ENCODE data around the gene ADAMTS2.

ADAMTS2 gene

DNA sequence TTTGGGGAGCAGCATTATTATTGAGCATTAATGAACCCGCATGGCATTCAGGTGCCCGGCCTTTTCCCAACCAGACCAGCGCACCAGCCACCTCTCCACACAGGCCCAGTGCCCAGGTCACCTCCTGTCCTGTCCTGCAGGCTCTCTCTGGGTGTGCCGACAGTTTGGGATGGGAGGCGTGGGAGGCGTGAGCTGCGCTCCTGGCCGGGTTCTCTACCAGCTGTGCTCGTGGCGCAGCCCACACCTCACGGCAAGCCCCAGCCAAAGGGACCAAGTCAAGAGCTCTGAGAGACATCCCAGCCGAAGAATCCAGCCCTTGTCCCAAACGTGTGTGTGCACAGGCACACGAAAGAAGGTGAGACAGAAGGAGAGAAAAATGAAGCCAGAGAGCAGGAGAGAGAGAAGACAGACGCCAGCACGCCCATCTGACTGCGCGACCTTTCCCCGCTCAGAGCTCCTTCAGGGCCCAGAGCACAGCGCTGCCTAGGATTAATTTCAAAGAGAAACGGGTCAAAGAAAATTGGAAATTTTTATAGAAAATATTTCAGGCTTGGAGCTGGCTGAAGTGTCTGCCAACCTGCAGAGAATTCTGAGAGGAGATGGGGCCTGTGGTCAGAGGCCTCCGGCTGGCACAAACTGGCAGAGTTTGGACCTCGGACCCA, 81.7 kb downstream of the ADAMTS2 start:
- DNase-seq = no peak

DNA sequence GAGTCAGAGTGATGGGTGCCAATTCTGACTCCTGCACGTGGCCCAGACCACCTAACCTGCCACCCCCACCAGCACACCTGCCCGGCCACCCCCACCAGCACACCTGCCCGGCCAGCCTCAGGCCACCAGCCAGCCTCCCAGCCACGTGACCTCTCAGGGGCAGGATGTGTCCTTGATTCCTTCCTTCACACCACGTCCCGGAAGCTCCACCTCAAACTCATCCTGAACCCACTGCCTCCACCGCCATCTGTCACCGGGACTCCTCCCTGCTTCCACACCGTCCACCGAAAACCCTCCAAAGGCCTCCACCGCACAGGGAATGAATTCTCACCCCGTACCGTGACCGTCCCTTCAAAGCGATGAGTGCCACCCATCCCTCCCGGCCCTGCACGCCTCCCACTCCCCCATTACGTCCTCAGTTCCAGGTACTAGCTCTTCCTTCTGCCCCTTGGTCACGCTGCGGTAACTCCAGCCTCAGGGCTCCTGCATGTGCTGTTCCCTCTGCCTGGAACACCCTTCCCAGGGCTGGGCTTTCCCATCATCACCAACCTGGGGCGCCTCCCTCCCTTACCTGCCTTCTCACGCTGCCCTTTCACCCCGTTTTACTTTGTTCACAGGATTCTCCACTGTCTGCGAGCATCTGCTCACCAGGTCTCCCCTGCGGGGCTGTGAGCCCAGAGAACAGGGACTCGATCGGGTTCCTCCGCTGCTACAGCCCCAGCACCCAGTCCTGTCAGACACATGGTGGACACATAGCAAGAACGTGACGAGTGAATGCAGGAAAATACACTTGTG, 82.9 kb downstream of the ADAMTS2 start:
- no peak for DNase-seq

DNA sequence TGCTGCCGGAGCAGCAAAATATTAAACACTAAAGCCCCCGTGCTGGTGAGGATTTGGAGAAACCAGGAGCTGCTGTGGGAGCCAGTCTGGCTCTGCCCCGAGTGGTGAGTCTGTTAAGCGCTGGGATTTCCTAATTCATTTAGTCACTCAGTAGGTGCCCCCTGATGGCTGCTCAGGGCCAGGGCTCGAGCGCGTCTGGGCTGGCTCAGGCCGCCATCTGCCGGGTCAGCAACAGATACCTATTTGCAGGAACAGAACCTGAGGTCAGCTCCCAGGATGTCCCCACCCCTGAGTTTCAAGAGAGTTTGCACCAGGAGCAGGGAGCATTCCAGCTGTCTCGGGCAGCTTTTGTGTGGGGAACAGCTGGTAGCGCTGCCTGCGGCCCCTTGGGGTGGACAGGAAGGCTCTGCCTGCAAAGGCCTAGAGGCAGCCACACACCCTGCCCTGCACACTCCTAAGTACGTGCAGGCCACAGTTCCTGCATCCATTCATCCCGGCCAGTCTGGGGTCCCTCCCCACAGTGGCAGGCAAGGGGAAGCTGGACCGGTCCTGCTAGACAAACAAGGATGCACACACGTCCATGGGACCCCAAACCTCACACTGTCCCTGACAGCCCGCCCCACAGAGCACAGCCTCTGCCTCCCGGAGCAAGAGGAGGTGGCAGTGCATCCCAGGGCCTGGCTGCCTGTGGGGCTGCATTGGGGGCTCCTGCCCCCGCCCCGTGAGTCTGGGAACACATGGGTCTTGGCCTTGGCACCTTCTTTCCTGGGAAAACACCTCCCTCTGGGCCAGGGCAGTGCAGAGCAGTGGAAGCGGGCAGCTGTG, 83.7 kb downstream of the ADAMTS2 start:
- peak; percentile 16 for DNase-seq

DNA sequence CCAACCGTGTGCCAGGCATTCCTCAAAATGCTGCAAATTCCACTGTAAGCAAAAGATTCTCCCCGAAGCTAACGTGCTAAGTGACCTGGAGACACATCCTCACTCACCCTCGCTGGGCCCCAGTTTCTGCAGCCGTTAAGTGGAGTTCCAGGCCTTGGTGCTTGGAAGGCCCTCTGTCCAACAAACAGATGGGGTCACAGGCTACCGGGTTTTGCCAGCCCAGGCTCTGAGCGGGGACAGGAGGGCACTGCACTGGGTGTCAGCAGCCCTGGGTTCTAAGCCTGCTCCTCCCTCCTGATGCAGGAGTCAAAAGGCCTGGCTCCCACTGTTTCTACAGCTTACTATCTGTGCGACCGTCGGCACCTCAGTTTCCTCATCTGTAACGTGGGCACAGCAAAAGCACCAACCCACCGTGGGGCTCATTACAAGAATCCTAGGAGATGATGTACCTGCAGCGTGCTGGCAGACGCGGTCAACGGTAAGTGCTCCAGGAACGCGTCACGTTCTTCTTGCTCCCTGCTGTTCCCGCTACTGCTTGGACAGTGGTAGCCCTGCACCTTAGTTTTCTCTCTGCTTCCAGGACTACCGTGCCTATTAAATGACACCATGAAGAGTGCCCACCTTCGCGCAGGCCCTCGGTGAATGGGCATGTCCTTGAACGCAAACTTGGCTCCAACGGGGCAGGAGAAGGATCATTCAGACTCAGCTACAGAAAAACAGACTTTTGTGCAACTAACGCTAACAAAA, 84.8 kb downstream of the ADAMTS2 start:
- no peak for DNase-seq

DNA sequence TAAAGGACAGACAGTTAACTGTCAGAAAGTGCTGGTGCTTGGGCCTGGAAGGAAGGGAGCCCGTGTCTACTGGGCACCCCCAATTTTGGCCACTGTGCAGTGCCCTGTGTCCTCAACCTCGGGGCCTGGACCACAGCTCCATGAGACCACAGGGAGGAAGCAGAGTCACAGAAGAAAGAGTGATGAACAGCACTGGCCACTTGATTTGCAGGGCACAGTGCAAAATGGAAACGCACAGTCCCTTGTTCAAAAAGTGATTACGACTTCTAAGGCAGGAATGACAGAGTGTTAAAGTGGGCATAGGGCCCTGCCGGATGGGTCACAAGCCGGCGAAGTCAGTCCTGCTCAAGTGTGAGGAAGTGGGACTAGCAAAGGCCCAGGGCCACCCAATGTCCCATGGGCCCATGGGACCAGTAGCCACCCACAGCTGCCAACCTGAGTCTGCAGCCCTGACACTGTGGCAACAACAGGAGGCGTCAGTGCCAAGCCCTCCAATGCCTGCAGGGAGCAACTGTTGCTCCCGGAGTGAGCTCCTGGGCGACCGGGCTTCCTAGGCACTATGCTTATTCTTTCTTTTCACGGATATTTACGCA, 85.4 kb downstream of the ADAMTS2 start:
- no peak for DNase-seq

DNA sequence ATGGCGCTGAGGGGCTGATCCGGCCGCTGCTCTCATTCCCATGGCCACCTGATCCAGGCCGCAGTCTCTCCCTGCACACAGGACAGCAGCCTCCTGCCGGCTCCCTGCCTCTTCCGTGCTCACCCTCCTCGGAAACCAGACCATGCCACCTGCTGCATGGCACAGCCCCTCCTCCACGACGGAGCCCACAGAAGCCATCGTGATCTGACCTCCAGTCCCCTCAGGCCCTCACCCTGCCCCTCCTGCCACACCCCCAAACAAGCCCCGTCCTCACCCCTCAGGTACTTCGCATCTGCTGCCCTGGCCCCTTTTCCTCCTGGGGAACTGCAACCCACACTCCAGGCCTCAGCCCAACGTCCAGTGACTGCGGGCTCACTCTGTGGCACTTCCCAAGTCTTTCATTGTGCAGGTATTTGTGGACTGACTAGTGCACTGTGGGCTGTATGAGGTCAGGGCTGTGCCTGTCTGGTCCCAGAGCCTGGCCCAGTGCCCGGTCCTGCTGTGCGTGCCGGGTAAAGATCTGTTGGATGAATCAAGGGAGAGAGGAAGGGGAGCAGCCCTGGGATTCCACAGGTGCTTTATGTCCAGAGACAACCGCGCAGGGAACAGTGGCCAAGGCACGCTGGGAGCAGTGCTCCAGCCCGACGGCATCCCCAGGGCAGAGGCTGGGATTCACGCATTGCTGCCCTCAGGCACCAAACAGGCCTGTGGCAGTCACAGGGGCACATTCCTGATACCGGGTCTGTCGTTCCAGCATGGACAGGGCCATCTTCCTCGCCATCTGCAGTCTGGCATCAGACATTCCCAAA, 86.1 kb downstream of the ADAMTS2 start:
- DNase-seq = peak; percentile 6

DNA sequence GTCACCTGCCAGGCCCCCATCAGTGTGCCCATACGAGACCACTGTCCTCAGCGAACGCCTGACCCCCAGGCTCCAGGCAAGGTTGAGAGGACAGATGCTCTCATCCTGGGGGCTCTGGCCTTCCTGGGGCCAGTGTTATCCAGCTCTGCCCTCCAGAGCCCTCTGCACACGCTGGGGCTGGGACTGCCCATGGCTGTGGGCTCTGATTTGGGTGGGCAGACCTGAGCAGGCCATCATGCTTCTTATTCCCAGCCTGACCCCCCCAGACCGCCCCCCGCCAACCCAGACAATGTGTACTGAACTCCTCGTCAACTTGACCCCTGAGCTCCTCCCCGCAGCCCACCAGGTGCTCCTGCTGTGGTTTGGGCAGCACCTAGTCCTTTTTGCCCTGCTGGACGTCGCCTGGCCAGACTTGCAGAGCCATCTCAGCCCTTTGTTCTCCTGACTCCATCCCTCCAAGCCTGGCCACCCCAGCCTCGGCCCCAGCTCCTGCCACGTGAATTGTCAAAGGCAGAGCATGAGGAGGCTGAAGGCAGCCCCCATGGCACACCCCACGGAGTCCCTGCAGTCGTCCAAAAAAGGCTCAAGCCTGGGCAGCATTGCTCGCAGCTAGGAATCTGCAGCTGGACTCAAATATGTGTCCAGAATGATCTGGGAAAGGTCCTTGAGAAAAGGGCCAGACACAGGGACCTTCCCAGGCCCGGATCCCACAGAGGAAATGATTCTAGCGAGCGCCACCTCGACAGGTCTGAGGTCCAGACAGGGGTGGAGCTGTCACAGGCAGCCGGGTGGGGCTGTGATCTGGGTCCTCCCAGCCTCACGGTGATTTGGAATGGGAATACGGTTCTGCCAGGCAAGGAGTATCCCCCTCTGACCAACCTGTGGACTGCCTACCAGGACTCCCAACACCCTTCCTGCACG, 87.0 kb downstream of the ADAMTS2 start:
- no peak for DNase-seq

DNA sequence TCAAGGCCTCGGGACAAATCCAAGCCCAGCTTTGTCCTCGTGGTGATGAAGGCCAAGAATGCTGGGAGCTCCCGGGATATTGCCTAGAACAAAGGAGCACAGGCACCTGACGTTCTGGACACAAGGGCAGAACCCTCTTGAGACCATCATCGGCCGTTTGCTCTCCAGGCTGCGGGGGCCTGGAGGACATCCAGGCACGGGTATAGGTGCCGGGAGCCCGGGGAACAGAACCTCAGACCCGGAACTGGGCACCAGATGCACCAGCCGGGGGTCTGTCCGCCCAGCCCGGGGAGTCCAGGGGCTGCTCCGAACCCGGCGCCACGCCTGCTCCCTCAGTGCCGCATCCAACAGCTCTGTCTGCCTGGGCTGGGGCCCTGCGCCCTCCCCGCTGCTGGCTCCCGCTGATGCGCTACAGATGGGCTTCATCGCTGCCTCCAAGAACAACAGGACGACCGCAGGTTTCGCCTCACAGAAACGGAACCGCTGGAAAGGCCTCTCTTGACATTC, 88.0 kb downstream of the ADAMTS2 start:
- no peak for DNase-seq

DNA sequence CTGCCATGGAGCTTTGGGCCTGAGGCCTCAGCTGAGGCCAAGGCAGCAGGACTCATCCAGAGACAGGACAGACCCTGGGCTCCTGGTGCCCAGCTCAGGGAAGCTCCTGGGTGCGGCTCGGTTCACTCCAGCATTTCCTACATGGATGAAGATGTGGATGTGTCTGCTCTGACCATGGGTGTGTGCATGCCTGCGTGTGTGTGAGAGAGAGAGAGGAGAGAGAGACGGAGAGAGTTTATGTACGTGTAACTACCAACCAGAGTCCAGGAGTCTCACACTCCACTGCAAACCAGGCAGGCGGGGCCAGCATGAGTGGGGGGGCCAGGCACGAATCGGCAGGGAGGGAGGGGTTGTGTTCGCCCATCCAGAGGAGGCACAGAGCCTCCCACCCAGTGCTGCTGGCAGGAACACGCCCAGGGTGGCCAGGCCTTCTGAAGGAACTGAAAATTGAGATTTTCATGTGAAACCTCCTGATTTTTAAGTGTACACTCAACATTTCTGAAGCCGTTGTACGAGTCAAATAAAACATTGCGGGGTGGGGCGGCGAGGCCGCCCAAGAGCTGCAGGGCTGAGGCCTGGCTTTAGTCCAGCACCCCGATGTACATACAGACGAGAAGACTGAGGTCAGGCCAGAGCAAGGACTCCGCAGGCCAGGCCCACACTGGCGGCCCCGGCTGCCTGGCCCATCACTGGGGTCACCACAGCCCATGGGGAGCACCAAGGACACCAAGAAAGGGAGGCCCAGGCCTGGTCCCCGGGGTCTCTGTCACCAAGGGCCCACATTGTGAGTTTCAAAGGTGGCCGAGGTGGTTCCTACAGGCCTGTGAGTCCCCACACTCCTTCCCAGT, 88.7 kb downstream of the ADAMTS2 start:
- DNase-seq = no peak

DNA sequence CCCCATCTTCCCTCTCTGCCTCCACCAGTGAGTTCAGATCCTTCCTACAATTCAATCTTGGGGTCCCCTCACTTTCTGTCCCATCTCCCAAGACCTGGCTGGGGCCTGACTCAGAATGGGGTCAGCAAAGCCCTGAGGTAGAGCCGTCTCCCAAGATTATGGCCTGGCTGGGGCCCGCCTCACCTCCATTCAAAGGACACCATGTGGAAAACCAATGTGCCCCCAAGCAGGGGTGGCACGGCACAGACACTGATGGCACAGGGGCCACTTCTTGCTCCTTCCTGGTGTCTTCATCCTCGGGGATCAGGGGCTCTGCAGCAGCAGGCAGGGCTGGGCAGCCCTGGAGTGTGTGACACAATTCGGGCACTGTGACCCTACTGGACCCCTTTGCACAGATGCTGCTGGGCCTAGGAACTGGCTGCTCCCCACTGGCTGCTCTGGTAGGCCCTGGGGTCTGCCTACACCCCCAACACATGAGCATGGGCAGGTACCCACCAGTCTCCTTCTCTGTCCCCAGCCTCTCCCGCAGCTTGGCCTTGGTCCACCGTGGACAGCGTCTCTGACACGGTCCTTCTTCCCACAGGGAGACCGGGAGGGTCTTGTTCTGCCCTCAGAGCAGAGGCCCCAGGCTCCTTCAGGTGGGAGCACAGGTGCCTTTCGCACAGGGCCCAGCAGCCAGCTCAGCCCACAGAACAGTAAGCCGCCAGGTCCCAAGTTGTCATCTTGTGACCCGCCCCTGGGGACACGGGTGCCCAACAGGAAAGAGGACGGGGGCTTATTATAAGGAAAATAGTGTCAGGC, 89.5 kb downstream of the ADAMTS2 start:
- DNase-seq = no peak

DNA sequence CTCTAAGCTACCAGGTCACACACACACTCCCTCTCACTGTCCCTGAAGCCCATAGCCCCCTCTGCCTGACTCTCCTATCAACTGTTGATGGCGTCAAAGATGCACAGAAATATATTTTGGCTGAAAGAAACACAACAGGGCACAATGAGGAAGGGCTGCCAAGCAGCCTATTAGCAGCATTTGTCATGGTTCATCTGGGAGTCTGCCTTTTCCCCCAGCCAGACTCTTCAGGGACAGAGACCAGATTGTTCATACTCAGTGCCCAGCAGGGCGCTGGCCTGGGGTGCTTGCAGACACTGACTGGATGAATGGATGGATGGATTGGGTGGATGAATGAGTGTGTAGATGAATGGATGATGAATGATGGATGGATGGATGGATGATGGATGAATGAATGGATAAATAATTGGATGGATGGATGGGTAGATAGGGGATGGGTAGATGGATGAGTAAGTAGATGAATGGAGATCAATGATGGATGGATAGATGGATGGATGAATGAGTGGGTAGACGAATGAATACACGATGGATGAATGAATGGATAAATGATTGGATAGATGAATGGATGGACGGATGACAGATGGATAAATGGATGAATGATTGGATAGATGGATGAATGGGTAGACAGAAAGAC, 90.5 kb downstream of the ADAMTS2 start:
- DNase-seq = no peak

DNA sequence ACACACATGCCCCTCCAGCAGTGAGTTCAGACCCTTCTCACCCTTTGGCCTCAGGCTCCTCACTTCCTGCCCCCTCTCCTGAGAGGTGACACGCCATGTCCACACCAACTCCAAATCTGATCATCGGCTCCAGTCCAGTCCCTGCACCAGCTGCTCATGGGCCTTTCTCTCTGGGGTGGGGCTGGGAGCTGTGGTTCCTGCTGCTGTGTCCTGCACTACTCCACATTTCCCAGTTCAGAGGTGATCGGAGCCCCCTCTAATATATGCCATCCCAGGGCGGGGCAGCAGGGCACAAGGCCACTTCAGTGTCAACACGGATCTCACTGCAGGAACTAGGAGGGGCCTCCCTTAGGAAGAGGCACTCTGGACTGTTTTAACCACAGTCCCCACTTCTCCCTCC, 91.5 kb downstream of the ADAMTS2 start:
- DNase-seq = no peak

DNA sequence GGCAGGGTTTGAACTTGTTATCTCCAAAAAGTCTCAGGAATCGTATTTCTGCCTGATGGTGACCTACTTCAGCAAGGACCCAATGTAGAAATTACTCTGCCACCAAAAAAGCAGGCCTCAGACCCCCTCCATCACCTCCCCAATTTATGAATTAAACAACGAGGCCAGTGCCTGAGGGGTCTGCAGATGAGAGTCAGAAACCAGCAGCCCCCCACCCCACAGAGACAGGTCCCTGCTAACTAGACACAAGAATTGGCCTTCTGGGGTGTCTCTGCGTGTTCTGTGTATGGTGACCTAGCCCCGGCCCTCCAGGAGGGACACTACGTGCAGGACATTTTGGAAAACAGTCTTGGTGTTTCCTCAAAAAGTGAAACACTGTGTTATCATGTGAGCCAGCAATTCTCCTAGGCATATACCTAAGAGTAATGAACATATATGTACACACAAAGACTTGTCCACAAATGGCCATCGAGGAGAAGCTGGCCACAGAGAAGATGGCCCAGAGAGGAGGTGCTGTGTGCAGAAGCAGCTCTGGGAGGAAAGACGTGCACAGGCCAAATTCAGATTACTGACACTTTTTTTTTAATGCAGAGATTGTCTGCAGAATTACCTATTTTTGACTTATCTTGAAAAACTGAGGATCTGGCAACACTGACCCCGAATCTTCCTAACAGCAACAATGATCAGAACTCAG, 93.8 kb downstream of the ADAMTS2 start:
- DNase-seq = no peak

DNA sequence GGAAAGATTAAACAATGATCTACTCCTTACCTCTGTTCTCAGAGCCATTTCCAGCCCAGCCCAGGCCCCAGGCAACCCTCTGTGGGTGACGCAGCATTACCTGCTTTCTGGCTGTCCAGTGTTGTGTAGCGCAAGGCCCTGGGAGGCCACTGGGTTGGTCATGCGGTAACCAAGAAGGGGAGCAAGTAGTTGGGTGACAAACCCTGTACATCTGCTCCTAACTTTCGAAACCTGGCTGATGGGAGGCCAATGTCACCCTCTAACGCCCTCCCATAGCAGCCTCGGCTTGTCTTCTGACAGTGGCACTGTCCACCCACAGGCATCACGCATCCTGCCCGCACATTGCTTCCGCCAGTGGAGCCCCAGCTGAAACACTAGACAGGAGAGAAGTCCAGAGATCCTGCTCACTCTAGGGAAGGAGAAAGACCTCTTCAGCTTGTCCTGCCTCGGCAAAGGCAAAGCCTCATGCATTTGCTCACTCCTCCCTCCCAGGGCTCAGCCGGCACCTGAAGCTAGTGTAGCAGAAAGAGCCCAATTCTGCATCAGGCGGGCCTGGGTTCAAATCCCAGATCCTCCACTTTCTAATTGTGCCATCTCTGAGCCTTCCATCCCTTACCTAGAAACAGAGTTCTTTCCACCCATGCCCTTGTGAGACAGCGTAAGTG, 94.6 kb downstream of the ADAMTS2 start:
- no peak for DNase-seq

DNA sequence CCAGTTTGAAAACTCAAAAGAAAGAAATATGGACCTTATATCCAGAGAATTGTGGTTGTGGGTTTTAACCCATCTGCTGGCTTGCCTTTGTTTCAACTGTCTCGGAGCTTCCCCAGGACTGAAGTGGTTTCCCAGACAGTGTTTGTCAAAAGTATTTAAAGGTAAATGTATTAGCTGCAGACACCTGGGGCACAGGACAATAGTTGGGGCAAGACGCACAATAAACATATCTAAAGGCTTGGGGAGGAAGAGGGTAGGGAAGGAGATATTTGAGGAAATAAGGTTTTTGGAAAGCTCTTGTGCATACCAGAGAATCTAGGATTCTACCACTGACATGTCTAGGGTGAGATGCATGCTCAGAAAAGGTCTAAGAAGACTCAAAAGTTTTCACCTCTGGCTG, 99.0 kb downstream of the ADAMTS2 start:
- DNase-seq = no peak

DNA sequence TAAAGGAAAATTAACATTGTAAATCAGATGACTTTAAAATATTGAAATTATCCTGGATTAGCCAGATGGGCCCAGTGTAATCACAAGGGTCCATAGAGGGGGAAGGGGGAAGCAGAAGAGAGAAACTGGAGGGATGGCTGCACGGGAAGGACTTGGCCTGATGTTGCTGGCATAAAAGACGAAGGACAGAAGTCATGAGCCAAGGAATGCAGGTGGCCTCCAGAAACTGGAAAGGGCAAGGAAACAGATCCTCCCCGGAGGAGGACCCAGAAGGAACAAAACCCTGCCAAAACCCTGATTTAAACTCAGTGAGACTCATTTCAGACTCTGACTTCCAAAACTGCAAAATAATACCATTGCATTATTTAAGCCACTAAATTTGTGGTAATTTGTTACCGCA, 100.2 kb downstream of the ADAMTS2 start:
- no peak for DNase-seq

DNA sequence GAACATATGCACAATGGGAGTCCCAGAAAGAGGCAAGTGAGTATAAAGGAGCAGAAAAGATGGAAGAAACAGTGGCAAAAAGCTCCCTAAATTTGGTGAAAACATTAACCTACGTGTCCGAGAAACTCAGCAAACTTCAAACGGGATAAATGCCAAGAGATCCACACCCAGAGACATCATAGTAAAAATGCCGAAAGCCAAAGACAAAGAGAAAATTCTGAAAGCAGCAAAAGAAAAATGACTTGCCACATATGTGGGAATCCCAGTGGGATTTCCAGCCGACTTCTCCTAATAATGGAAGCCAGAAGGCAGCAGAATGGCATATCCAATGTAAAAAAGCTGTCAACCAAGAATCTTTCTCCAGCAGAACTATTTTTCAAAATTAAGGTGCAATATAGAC, 101.2 kb downstream of the ADAMTS2 start:
- no peak for DNase-seq
